ENCODE results near the gene METTL13. TPM values are rescaled to one million over a fixed set of nuclear protein-coding genes. Genes with fewer than 3 reads are reported as not detected.

METTL13 gene, protein sequence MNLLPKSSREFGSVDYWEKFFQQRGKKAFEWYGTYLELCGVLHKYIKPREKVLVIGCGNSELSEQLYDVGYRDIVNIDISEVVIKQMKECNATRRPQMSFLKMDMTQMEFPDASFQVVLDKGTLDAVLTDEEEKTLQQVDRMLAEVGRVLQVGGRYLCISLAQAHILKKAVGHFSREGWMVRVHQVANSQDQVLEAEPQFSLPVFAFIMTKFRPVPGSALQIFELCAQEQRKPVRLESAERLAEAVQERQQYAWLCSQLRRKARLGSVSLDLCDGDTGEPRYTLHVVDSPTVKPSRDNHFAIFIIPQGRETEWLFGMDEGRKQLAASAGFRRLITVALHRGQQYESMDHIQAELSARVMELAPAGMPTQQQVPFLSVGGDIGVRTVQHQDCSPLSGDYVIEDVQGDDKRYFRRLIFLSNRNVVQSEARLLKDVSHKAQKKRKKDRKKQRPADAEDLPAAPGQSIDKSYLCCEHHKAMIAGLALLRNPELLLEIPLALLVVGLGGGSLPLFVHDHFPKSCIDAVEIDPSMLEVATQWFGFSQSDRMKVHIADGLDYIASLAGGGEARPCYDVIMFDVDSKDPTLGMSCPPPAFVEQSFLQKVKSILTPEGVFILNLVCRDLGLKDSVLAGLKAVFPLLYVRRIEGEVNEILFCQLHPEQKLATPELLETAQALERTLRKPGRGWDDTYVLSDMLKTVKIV
- total RNA-seq = 10 to 100 TPM; 19.9 to 23.8 (median 22.7) TPM

DNA sequence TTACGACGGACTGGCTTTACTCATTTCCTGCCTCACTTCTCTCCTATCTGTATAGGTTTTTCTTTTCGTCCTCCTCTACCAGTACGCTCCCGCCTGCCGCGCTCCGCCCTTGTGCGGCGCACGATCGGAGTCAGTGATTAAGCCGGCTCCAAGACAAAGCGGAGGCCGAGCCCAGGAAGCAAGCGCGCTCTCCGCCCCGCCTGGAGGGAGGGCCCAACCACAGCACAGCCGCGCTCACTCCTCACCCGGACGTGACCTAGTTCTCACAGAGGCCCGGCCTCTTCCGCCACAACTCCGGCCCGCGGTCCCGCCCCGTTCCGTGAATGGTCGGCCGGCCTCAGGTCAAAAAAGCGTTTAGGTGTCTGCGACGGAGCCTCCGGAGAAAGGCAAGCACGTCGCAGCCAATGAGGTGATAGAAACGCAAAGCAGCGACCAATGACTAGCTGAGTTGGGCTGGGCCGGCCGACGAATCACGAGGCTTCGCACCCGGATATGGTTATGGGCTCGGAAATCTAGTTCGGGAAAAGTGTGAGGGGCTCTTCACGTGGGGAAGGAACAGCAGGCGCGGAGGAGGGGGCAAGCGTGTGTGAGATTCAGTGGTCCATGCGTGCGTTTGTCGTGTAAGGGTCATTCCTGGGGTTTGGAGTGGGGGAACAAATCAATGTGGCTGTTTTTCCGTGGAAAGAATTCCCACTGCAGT lies at the start of gene METTL13:
Gene METTL13 (plus strand): TSS at position 485 of the 700 bp plus-strand sequence. CDS start 308 bp downstream, outside the sequence.
- Histone ChIP-seq H3K4me3 (replicated peaks in 1 of 3) (peak within 1 kb of the TSS; percentile 59 to 77 (median 68)), H3K27me3 (no peaks in the 10 kb centered on the region), H3K4me1 (peaks cover 5 to 10% of the 10 kb centered on the region in 2 donors), H3K9me3 (no peaks in the 10 kb centered on the region), H3K27ac (peak within 1 kb of the TSS; percentile 37 to 83 (median 82)), H3K36me3 (peaks cover 12 to 21% of the 10 kb centered on the region in 2 donors)
- intact Hi-C loops (cut with DNase I) = no loop called here
- 0 to 1% methylated on average over 38 to 55 of the region's 57 CpGs for WGBS, 2 donors
- DNase-seq = peak; percentile 99
- TF ChIP-seq, protein P1, sequence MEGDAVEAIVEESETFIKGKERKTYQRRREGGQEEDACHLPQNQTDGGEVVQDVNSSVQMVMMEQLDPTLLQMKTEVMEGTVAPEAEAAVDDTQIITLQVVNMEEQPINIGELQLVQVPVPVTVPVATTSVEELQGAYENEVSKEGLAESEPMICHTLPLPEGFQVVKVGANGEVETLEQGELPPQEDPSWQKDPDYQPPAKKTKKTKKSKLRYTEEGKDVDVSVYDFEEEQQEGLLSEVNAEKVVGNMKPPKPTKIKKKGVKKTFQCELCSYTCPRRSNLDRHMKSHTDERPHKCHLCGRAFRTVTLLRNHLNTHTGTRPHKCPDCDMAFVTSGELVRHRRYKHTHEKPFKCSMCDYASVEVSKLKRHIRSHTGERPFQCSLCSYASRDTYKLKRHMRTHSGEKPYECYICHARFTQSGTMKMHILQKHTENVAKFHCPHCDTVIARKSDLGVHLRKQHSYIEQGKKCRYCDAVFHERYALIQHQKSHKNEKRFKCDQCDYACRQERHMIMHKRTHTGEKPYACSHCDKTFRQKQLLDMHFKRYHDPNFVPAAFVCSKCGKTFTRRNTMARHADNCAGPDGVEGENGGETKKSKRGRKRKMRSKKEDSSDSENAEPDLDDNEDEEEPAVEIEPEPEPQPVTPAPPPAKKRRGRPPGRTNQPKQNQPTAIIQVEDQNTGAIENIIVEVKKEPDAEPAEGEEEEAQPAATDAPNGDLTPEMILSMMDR (IDR thresholded peaks at IDR 0.05) = no peak
- TF ChIP-seq POLR2A (IDR thresholded peaks at IDR 0.05) = peak in 1 of 2 donors; percentile 96

DNA sequence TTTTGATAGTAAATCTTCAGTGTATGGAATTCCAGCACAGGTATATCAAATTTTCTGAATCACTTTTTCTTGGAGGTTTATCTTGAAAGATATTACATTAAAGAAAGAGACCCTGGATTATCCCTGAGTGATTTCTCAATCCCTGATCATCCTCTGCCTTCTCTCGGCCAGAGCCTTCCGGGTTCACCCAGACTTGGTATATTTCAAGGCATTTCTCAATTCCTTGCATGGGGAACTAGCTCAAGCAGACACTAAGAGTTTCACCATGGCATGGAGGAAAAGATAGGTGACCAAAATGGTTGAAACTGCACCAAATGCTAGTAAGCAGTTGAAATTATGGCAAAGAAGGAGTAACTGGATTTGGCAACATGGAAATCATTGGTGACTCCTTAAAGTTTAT lies 45.3 kb upstream of the METTL13 start:
- Histone ChIP-seq H3K4me1 (peaks cover 17 to 20% of the 10 kb centered on the region in 2 donors), H3K9me3 (no peaks in the 10 kb centered on the region), H3K4me3 (replicated peaks in 1 of 3) (no peak overlapping the region), H3K27ac (no peak overlapping the region), H3K27me3 (no peaks in the 10 kb centered on the region), H3K36me3 (peaks cover 4 to 9% of the 10 kb centered on the region in 2 donors)
- 92 to 98% methylated on average over 2 of the region's 2 CpGs for WGBS, 2 donors
- DNase-seq = no peak
- intact Hi-C loops (cut with DNase I) = no loop called here
- TF ChIP-seq POLR2A (IDR thresholded peaks at IDR 0.05) = no peak
- TF ChIP-seq, protein P1 (IDR thresholded peaks at IDR 0.05) = no peak

DNA sequence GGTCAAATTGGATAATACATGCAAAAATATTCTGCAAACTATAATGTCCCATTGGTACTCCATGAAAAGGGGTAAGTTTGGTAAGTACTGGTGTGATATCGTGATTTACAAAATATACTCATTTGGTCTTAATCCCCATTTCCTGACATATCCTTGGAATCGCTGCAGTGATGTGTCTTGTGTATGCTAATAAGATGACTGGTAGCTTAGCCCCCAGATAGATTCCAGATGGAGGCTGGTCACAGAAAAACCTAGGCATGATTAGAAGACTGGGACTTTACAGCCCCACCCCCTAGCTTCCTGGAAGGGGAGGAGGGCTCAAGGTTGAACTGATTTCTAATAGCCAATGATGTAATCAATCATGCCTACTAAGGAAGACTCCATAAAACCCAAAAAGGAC lies 42.5 kb upstream of the METTL13 start:
- no peak overlapping the region for H3K27ac ChIP-seq
- TF ChIP-seq, protein P1 (IDR thresholded peaks at IDR 0.05) = no peak
- no peak for TF ChIP-seq POLR2A (IDR thresholded peaks at IDR 0.05)
- H3K4me3 ChIP-seq (replicated peaks in 1 of 3) = no peak overlapping the region
- peaks cover 4 to 9% of the 10 kb centered on the region in 2 donors for H3K36me3 ChIP-seq
- DNase-seq = no peak
- H3K27me3 ChIP-seq = no peaks in the 10 kb centered on the region
- H3K9me3 ChIP-seq = no peaks in the 10 kb centered on the region
- peaks cover 25 to 28% of the 10 kb centered on the region in 2 donors for H3K4me1 ChIP-seq
- 93 to 95% methylated on average over 2 of the region's 2 CpGs for WGBS, 2 donors
- intact Hi-C loops (cut with DNase I) = no loop called here

DNA sequence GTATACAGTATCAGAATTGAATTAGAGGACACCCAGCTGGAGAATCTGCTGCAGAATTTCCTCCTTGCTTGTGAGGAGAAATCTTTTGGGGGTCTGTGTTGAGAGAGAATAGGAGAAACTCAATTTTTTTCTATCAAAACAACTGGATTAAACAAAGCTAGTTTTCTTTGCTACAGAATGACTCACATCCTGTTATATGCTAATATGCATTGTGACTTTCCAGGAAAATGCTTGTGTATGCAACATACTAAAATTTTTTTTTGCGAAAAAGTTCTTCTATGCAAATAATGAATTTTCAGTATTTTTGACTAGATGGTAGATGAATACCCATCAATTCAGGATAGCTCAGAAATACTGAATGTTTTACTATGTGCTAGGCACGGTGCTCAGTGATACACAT lies 41.8 kb upstream of the METTL13 start:
- intact Hi-C loops (cut with DNase I) = no loop called here
- Histone ChIP-seq H3K36me3 (peaks cover 4 to 9% of the 10 kb centered on the region in 2 donors), H3K4me3 (replicated peaks in 1 of 3) (no peak overlapping the region), H3K27me3 (no peaks in the 10 kb centered on the region), H3K4me1 (peaks cover 25 to 28% of the 10 kb centered on the region in 2 donors), H3K9me3 (no peaks in the 10 kb centered on the region), H3K27ac (no peak overlapping the region)
- no peak for TF ChIP-seq POLR2A (IDR thresholded peaks at IDR 0.05)
- TF ChIP-seq, protein P1 (IDR thresholded peaks at IDR 0.05) = no peak
- DNase-seq = no peak
- WGBS, 2 donors = 86 to 87% methylated on average over 2 of the region's 2 CpGs

All from thyroid gland (tissue), 4 donors.